SU-DHL-6 (cell line): Measurements from ENCODE around the gene INSM1.

Experiments
- CTCF ChIP-seq: fragments of 200-600 bp; sonication (generic); IDR thresholded peaks from one replicate; pipeline ENCODE4 v1.5.1; 2017; ENCODE audit warnings: antibody characterized with exemption, mild to moderate bottlenecking, low read length, moderate library complexity; ENCODE audit not compliant: insufficient read depth, poor library complexity, severe bottlenecking
- EZH2phosphoT487 ChIP-seq: fragments of 200-600 bp; sonication (generic), shearing (Covaris generic); conservative IDR thresholded peaks from 2 replicates; pipeline ENCODE4 v1.6.1; 2018; ENCODE audit warnings: mild to moderate bottlenecking, antibody characterized with exemption, low read length, moderate library complexity, mixed read lengths

- TF ChIP-seq CTCF (no peak), EZH2phosphoT487 (no peak)
Measured at GRCh38 chr20:20362774-20363433, 5.0 kb upstream of the INSM1 start.
